Breast epithelium (tissue), 3 donors: Measurements from ENCODE around the gene ZNF580.

Source experiments
- CTCF ChIP-seq, 3 donors: fragments of 450-650 bp; IDR thresholded peaks; one replicate each; pipeline ENCODE4 v1.5.1; 2016 to 2017; ENCODE audit warnings: antibody characterized with exemption in 3 of 3, mild to moderate bottlenecking in 3 of 3, moderate library complexity in 3 of 3
- POLR2AphosphoS5 ChIP-seq, 3 donors: sonication (generic); formaldehyde crosslinking; IDR thresholded peaks; one replicate each; pipeline ENCODE4 v1.6.1; 2017; ENCODE audit warnings: antibody characterized with exemption in 3 of 3

- TF ChIP-seq CTCF (IDR thresholded peaks at IDR 0.05) (no peak), POLR2AphosphoS5 (IDR thresholded peaks at IDR 0.05) (no peak)
Observed at GRCh38 chr19:55638864-55639359, 1.9 kb upstream of the ZNF580 start.
